Stimulated activated CD8-positive, alpha-beta memory T cell treated with anti-CD3 and anti-CD28 coated beads, Interleukin-15, amount 100 ng/mL, for 48 hours (primary cell): ENCODE measurements around the gene NET1.
A peak's percentile ranks its signal among the peaks of the same experiment; 100 is the strongest.
"Not testable (repeated sequence)": the region's sequence is repeated elsewhere in the genome, so short reads cannot be mapped to it uniquely, and the experiment has no call there.

ENCODE experiments used
- DNase-seq, 2 donors: peaks; one replicate each; pipeline ENCODE4 v3.0.0-alpha.2; 2020; ENCODE audit warnings: low read depth in 2 of 2

Gene NET1

GRCh38 chr10:5412277-5412941 lies at the start of gene NET1:
Gene NET1 (plus strand): TSS chr10:5412557. CDS start chr10:5412693, 136 bp downstream.
- DNase-seq = peak; percentile 60 to 64

GRCh38 chr10:5362873-5363272 lies 49.5 kb upstream of the NET1 start:
- no peak for DNase-seq

GRCh38 chr10:5364374-5364773 lies 48.0 kb upstream of the NET1 start:
- no peak for DNase-seq

GRCh38 chr10:5364890-5365338 lies 47.4 kb upstream of the NET1 start, which contains the start of gene UCN3:
Gene UCN3 (plus strand): TSS chr10:5364966. CDS start chr10:5373721, 8,755 bp downstream.
- DNase-seq = no peak

GRCh38 chr10:5365928-5366327 lies 46.4 kb upstream of the NET1 start:
- DNase-seq = no peak

GRCh38 chr10:5369362-5370158 lies 42.8 kb upstream of the NET1 start:
- no peak for DNase-seq

- DNase-seq = no peak
Observed at GRCh38 chr10:5370493-5371352, 41.6 kb upstream of the NET1 start.

- no peak for DNase-seq
Observed at GRCh38 chr10:5373307-5373706, 39.0 kb upstream of the NET1 start.

- DNase-seq = no peak
Observed at GRCh38 chr10:5373891-5374611, 38.3 kb upstream of the NET1 start.

- DNase-seq = no peak
Observed at GRCh38 chr10:5376450-5376849, 35.9 kb upstream of the NET1 start.

GRCh38 chr10:5379202-5379601 lies 33.2 kb upstream of the NET1 start:
- DNase-seq = not testable (repeated sequence)

- not testable (repeated sequence) for DNase-seq
Observed at GRCh38 chr10:5380395-5380794, 32.0 kb upstream of the NET1 start.

GRCh38 chr10:5381187-5381586 lies 31.2 kb upstream of the NET1 start:
- DNase-seq = no peak

- no peak for DNase-seq
Observed at GRCh38 chr10:5385224-5385623, 27.1 kb upstream of the NET1 start.

- no peak for DNase-seq
Observed at GRCh38 chr10:5387169-5387568, 25.2 kb upstream of the NET1 start.

- no peak for DNase-seq
Observed at GRCh38 chr10:5390607-5391205, 21.7 kb upstream of the NET1 start.

GRCh38 chr10:5391790-5392189 lies 20.6 kb upstream of the NET1 start:
- no peak for DNase-seq

GRCh38 chr10:5393529-5393928 lies 18.8 kb upstream of the NET1 start:
- DNase-seq = no peak

- DNase-seq = no peak
Observed at GRCh38 chr10:5395168-5395567, 17.2 kb upstream of the NET1 start.

GRCh38 chr10:5396556-5397300 lies 15.6 kb upstream of the NET1 start:
- no peak for DNase-seq
